GM12891 (cell line): Measurements from ENCODE around the gene ZNF672.

Source experiments
- DNase-seq: peaks from one replicate; pipeline ENCODE4 v3.0.0; 2011; ENCODE audit warnings: low spot score; ENCODE audit not compliant: insufficient read length
- FAIRE-seq: peaks from 2 replicates; lab custom pipeline; 2011; peaks lifted over from hg19 to GRCh38; lab: Jason Lieb, UNC
- PAX5 ChIP-seq: IDR thresholded peaks from 2 replicates; pipeline ENCODE4 v1.6.1; 2011; ENCODE audit warnings: low read length, moderate library complexity, mild to moderate bottlenecking; ENCODE audit not compliant: insufficient read depth, severe bottlenecking
- POLR2A ChIP-seq: IDR thresholded peaks from 2 replicates; pipeline ENCODE4 v1.6.1; 2011; ENCODE audit warnings: low read depth, low read length, control low read depth
- POLR2AphosphoS5 ChIP-seq: IDR thresholded peaks from 2 replicates; pipeline ENCODE4 v1.6.1; 2011; ENCODE audit warnings: low read depth, low read length, control low read depth
- POU2F2 ChIP-seq: IDR thresholded peaks from 2 replicates; pipeline ENCODE4 v1.6.1; 2011; ENCODE audit warnings: low read depth, mild to moderate bottlenecking, control low read depth, low read length, moderate library complexity
- SPI1 ChIP-seq: IDR thresholded peaks from 2 replicates; pipeline ENCODE4 v1.6.1; 2011; ENCODE audit warnings: low read depth, low read length, control low read depth
- TAF1 ChIP-seq: IDR thresholded peaks from 2 replicates; pipeline ENCODE4 v1.6.1; 2011; ENCODE audit warnings: low read depth, low read length, control low read depth

The ZNF672 gene

GRCh38 chr1:248831842-248832241, 6.2 kb upstream of the ZNF672 start:
- no peak for TF ChIP-seq POLR2A
- no peak for TF ChIP-seq TAF1
- TF ChIP-seq POU2F2: no peak
- TF ChIP-seq POLR2AphosphoS5: no peak
- TF ChIP-seq PAX5: no peak
- no peak for TF ChIP-seq SPI1
- DNase-seq: no peak
- no peak for FAIRE-seq

- TF ChIP-seq TAF1 (no peak), SPI1 (no peak), POLR2A (no peak), POU2F2 (no peak), POLR2AphosphoS5 (no peak), PAX5 (no peak)
- FAIRE-seq (peak; percentile 40), DNase-seq (no peak)
Measured at GRCh38 chr1:248834343-248834940, 3.6 kb upstream of the ZNF672 start.

GRCh38 chr1:248837045-248837780, 811 bp upstream of the ZNF672 start:
- TF ChIP-seq TAF1: no peak
- no peak for TF ChIP-seq POLR2A
- no peak for TF ChIP-seq PAX5
- TF ChIP-seq POU2F2: no peak
- TF ChIP-seq POLR2AphosphoS5: no peak
- no peak for TF ChIP-seq SPI1
- DNase-seq: no peak
- FAIRE-seq: no peak

GRCh38 chr1:248838357-248839167, 538 bp downstream of the ZNF672 start:
- FAIRE-seq (peak; percentile 90), DNase-seq (peak; percentile 77)
- TF ChIP-seq SPI1: peak; percentile 74
- no peak for TF ChIP-seq PAX5
- no peak for TF ChIP-seq POU2F2
- peak; percentile 70; the same call in 1 of the 2 replicates for TF ChIP-seq POLR2A
- peak; percentile 96 for TF ChIP-seq TAF1
- peak; percentile 81 for TF ChIP-seq POLR2AphosphoS5

GRCh38 chr1:248839168-248839555, 1.1 kb downstream of the ZNF672 start:
- DNase-seq (no peak), FAIRE-seq (no peak)
- no peak for TF ChIP-seq POU2F2
- TF ChIP-seq TAF1: 0 out of 2 replicates have a peak, but pooled peaks have one; percentile 22

- FAIRE-seq (no peak), DNase-seq (no peak)
- TF ChIP-seq POU2F2 (no peak), SPI1 (no peak), PAX5 (no peak), POLR2A (no peak), POLR2AphosphoS5 (no peak), TAF1 (no peak)
Measured at GRCh38 chr1:248840946-248841345, 2.9 kb downstream of the ZNF672 start.

- TF ChIP-seq POLR2AphosphoS5 (no peak), PAX5 (no peak), TAF1 (no peak), POLR2A (no peak), SPI1 (no peak), POU2F2 (no peak)
- DNase-seq (no peak), FAIRE-seq (no peak)
Measured at GRCh38 chr1:248841702-248842395, 3.8 kb downstream of the ZNF672 start.

- DNase-seq (no peak), FAIRE-seq (peak; percentile 58)
- TF ChIP-seq PAX5 (no peak), TAF1 (no peak), POLR2AphosphoS5 (peak; percentile 29; the same call in 1 of the 2 replicates)
Measured at GRCh38 chr1:248842781-248843331, 4.8 kb downstream of the ZNF672 start.

GRCh38 chr1:248843687-248844086, 5.7 kb downstream of the ZNF672 start:
- TF ChIP-seq TAF1 (no peak), PAX5 (no peak), POLR2A (no peak), SPI1 (no peak), POU2F2 (no peak), POLR2AphosphoS5 (no peak)
- DNase-seq (no peak), FAIRE-seq (no peak)
